ENCODE results near the gene CNOT8.

DNA sequence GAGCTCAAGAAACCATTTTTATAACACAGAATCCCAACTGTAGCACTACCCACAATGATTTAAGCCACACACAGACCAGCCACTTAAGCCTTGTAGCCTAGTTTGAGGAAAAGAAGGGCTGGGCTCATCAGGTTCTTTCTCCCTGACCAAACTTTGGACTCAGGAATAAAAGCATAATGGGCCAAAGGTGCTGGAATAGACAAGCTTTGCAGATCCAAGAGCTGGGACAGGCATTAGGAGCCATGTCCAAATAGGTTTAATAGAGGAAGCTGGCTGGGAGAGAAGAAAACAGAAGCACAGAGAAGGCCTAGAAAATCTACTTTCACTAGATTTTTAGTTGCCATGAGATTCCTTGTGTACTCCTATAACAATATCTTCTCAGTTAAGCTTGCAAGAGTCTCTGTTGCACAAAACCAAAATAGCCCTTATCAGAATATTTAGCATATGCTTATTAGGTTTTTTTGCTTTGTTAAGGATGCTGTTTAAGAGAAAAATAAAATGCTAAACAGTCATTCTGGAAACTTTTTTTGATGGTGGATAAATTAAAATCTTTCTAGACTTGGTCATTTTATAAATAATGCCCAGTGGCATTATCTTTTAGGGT, 38.2 kb downstream of the CNOT8 start:
- TF ChIP-seq EHMT2 (IDR thresholded peaks at IDR 0.05; ENCODE audit: low read depth) (no peak), CHD2 (IDR thresholded peaks at IDR 0.05; ENCODE audit: low read length, partially characterized antibody) (no peak), HOXB13 (CRISPR knock-in tag; IDR thresholded peaks at IDR 0.05; ENCODE audit: low read depth) (no peak), RFX5 (IDR thresholded peaks at IDR 0.05) (no peak), CHD4 (IDR thresholded peaks at IDR 0.05; ENCODE audit: borderline replicate concordance) (no peak), MYC (IDR thresholded peaks at IDR 0.05; ENCODE audit: borderline replicate concordance, low read length) (no peak), POLR2AphosphoS2 (conservative IDR thresholded peaks at IDR 0.05; ENCODE audit: low read length) (no peak), SMC3 (IDR thresholded peaks at IDR 0.05) (no peak)
- TF ChIP-seq, protein P1, sequence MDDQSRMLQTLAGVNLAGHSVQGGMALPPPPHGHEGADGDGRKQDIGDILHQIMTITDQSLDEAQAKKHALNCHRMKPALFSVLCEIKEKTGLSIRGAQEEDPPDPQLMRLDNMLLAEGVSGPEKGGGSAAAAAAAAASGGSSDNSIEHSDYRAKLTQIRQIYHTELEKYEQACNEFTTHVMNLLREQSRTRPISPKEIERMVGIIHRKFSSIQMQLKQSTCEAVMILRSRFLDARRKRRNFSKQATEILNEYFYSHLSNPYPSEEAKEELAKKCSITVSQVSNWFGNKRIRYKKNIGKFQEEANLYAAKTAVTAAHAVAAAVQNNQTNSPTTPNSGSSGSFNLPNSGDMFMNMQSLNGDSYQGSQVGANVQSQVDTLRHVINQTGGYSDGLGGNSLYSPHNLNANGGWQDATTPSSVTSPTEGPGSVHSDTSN (IDR thresholded peaks at IDR 0.05), result no peak
- TF ChIP-seq, protein P2, sequence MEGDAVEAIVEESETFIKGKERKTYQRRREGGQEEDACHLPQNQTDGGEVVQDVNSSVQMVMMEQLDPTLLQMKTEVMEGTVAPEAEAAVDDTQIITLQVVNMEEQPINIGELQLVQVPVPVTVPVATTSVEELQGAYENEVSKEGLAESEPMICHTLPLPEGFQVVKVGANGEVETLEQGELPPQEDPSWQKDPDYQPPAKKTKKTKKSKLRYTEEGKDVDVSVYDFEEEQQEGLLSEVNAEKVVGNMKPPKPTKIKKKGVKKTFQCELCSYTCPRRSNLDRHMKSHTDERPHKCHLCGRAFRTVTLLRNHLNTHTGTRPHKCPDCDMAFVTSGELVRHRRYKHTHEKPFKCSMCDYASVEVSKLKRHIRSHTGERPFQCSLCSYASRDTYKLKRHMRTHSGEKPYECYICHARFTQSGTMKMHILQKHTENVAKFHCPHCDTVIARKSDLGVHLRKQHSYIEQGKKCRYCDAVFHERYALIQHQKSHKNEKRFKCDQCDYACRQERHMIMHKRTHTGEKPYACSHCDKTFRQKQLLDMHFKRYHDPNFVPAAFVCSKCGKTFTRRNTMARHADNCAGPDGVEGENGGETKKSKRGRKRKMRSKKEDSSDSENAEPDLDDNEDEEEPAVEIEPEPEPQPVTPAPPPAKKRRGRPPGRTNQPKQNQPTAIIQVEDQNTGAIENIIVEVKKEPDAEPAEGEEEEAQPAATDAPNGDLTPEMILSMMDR (IDR thresholded peaks at IDR 0.05), result no peak
- TF ChIP-seq, protein P3, sequence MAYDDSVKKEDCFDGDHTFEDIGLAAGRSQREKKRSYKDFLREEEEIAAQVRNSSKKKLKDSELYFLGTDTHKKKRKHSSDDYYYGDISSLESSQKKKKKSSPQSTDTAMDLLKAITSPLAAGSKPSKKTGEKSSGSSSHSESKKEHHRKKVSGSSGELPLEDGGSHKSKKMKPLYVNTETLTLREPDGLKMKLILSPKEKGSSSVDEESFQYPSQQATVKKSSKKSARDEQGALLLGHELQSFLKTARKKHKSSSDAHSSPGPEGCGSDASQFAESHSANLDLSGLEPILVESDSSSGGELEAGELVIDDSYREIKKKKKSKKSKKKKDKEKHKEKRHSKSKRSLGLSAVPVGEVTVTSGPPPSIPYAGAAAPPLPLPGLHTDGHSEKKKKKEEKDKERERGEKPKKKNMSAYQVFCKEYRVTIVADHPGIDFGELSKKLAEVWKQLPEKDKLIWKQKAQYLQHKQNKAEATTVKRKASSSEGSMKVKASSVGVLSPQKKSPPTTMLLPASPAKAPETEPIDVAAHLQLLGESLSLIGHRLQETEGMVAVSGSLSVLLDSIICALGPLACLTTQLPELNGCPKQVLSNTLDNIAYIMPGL (CRISPR knock-in tag; IDR thresholded peaks at IDR 0.05; ENCODE audit: borderline replicate concordance), result no peak
- TF ChIP-seq, protein P4, sequence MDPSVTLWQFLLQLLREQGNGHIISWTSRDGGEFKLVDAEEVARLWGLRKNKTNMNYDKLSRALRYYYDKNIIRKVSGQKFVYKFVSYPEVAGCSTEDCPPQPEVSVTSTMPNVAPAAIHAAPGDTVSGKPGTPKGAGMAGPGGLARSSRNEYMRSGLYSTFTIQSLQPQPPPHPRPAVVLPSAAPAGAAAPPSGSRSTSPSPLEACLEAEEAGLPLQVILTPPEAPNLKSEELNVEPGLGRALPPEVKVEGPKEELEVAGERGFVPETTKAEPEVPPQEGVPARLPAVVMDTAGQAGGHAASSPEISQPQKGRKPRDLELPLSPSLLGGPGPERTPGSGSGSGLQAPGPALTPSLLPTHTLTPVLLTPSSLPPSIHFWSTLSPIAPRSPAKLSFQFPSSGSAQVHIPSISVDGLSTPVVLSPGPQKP (IDR thresholded peaks at IDR 0.05; ENCODE audit: low read depth, low read length), result no peak
- TF ChIP-seq, protein P5, sequence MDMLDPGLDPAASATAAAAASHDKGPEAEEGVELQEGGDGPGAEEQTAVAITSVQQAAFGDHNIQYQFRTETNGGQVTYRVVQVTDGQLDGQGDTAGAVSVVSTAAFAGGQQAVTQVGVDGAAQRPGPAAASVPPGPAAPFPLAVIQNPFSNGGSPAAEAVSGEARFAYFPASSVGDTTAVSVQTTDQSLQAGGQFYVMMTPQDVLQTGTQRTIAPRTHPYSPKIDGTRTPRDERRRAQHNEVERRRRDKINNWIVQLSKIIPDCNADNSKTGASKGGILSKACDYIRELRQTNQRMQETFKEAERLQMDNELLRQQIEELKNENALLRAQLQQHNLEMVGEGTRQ (IDR thresholded peaks at IDR 0.05), result no peak

Measured in A549 (cell line).